Glutamatergic neuron (in vitro differentiated cells): ENCODE data around the gene CIITA. TPM values are rescaled to one million over a fixed set of nuclear protein-coding genes. Genes with fewer than 3 reads are reported as not detected.
A peak's percentile ranks its signal among the peaks of the same experiment; 100 is the strongest.

Experiments used
- DNase-seq: peaks from one replicate; pipeline ENCODE4 v3.0.0; 2022
- H3K27ac Mint-ChIP-seq: one replicate; pipeline ENCODE4 v1.8.0; 2020; ENCODE audit warnings: mild to moderate bottlenecking, mixed read lengths, inconsistent platforms; ENCODE audit not compliant: unreplicated experiment
- H3K27me3 Mint-ChIP-seq: one replicate; pipeline ENCODE4 v1.8.0; 2020; ENCODE audit warnings: mild to moderate bottlenecking, moderate library complexity, mixed read lengths, inconsistent platforms; ENCODE audit not compliant: unreplicated experiment
- H3K36me3 Mint-ChIP-seq: one replicate; pipeline ENCODE4 v1.8.0; 2020; ENCODE audit warnings: mild to moderate bottlenecking, mixed read lengths, inconsistent platforms; ENCODE audit not compliant: unreplicated experiment
- H3K4me1 Mint-ChIP-seq: one replicate; pipeline ENCODE4 v1.8.0; 2020; ENCODE audit warnings: mild to moderate bottlenecking, low read depth, mixed read lengths, inconsistent platforms; ENCODE audit not compliant: unreplicated experiment
- H3K4me3 Mint-ChIP-seq: one replicate; pipeline ENCODE4 v1.8.0; 2020; ENCODE audit warnings: mild to moderate bottlenecking, mixed read lengths, inconsistent platforms; ENCODE audit not compliant: unreplicated experiment
- H3K9me3 Mint-ChIP-seq: one replicate; pipeline ENCODE4 v1.8.0; 2020; ENCODE audit warnings: mild to moderate bottlenecking, moderate library complexity, mixed read lengths, inconsistent platforms; ENCODE audit not compliant: unreplicated experiment
- CTCF ChIP-seq: fragments of 200-600 bp; sonication (generic); IDR thresholded peaks from one replicate; pipeline ENCODE4 v1.5.0; 2021; ENCODE audit not compliant: partially characterized antibody, unreplicated experiment
- total RNA-seq: library from RNA; stranded (reverse); fragmentation: NEBNext Ultra II Directional; extraction: Animal tissue kit (Norgen Biotek cat#: 25700); gene quantifications from one replicate; pipeline ENCODE4 v1.2.1, GENCODE V29; 2021; ENCODE audit not compliant: unreplicated experiment

Gene CIITA
- total RNA-seq, 1 donor from 2014 or later, result 0.69 TPM

- peaks cover 5% of the 10 kb centered on the region for H3K9me3 Mint-ChIP-seq
- peaks cover 2% of the 10 kb centered on the region for H3K27me3 Mint-ChIP-seq
- no peaks in the 10 kb centered on the region for H3K4me1 Mint-ChIP-seq
- TF ChIP-seq CTCF, result peak; percentile 93
- H3K27ac Mint-ChIP-seq, result no peak overlapping the region
- H3K36me3 Mint-ChIP-seq, result no peaks in the 10 kb centered on the region
- peak; percentile 95 for DNase-seq
- H3K4me3 Mint-ChIP-seq, result no peak overlapping the region
Measured at GRCh38 chr16:10918294-10919002, 41.4 kb downstream of the CIITA start.

- no peak for DNase-seq
- Mint-ChIP-seq H3K27ac (no peak overlapping the region), H3K4me1 (no peaks in the 10 kb centered on the region), H3K27me3 (peaks cover 2% of the 10 kb centered on the region), H3K9me3 (peaks cover 3% of the 10 kb centered on the region), H3K4me3 (no peak overlapping the region), H3K36me3 (no peaks in the 10 kb centered on the region)
- TF ChIP-seq CTCF, result no peak
Measured at GRCh38 chr16:10919003-10919351, 42.0 kb downstream of the CIITA start.

- peaks cover 2% of the 10 kb centered on the region for H3K9me3 Mint-ChIP-seq
- DNase-seq, result no peak
- no peaks in the 10 kb centered on the region for H3K4me1 Mint-ChIP-seq
- H3K36me3 Mint-ChIP-seq, result no peaks in the 10 kb centered on the region
- peaks cover 2% of the 10 kb centered on the region for H3K27me3 Mint-ChIP-seq
- no peak overlapping the region for H3K4me3 Mint-ChIP-seq
- TF ChIP-seq CTCF, result no peak
- no peak overlapping the region for H3K27ac Mint-ChIP-seq
Measured at GRCh38 chr16:10920726-10921427, 43.9 kb downstream of the CIITA start.

- no peak for DNase-seq
- Mint-ChIP-seq H3K4me1 (no peaks in the 10 kb centered on the region), H3K4me3 (no peak overlapping the region), H3K27ac (no peak overlapping the region), H3K27me3 (peaks cover 2% of the 10 kb centered on the region), H3K9me3 (no peaks in the 10 kb centered on the region), H3K36me3 (no peaks in the 10 kb centered on the region)
- no peak for TF ChIP-seq CTCF
Measured at GRCh38 chr16:10921536-10922327, 44.7 kb downstream of the CIITA start.
